HepG2 (cell line): Measurements from ENCODE around the gene KRABD2.

ENCODE experiments used
- ATAC-seq: fragments of 200-7000 bp; cut with Tn5 transposase; 3 replicates; pipeline ENCODE4 v1.9.1; 2020; ENCODE audit warnings: mild to moderate bottlenecking, moderate library complexity
- BruUV-seq: library from RNA; stranded (reverse); fragments of 400-500 nt; replicated peaks from 2 replicates; lab custom pipeline; 2021; lab: Mats Ljungman, UMichigan
- CTCF ChIA-PET: fragments of 300-600 bp; formaldehyde crosslinking; extraction: SDS; loops from one replicate; lab custom pipeline; 2021; ENCODE audit warnings: low total read pairs, inconsistent platforms, low intra/inter-chr PET ratio; lab: Yijun Ruan, JAX
- POLR2A ChIA-PET: fragments of 350-600 bp; sonication (Branson Sonifier 250); formaldehyde crosslinking; loops from one replicate; lab custom pipeline; 2020; ENCODE audit warnings: antibody characterized with exemption, inconsistent platforms; lab: Yijun Ruan, JAX
- DNase-seq: peaks from one replicate; pipeline ENCODE4 v3.0.0-alpha.2; 2015; ENCODE audit warnings: low spot score
- FAIRE-seq: peaks from 3 replicates; lab custom pipeline; 2011; peaks lifted over from hg19 to GRCh38; lab: Jason Lieb, UNC
- H2AFZ ChIP-seq: one replicate; pipeline ENCODE4 v1.6.1; 2011; ENCODE audit warnings: low read length, inconsistent platforms
- H3K27ac ChIP-seq: fragments of 300-600 bp; 3 replicates; pipeline ENCODE4 v1.8.0; 2011; ENCODE audit warnings: mixed run types, mild to moderate bottlenecking, mixed read lengths, low read length, inconsistent platforms; ENCODE audit not compliant: insufficient read depth; ENCODE audit errors: extremely low read length
- H3K27me3 ChIP-seq, 2 experiments: fragments of 200-600 bp in 1 of 2; 2 replicates in 1 of 2; 3 replicates in 1 of 2; pipeline versions ENCODE4 v1.6.0 to v1.8.0; 2011; ENCODE audit warnings: low read length in 2 of 2, mild to moderate bottlenecking in 2 of 2, moderate library complexity in 2 of 2, inconsistent platforms in 1 of 2; ENCODE audit not compliant: insufficient read depth in 2 of 2, control insufficient read depth in 1 of 2
- H3K36me3 ChIP-seq, 2 experiments: fragments of 200-600 bp in 1 of 2; replicated peaks in 1 of 2; 2 replicates in 1 of 2; 3 replicates in 1 of 2; pipeline versions ENCODE4 v1.5.1 to v1.8.0; 2011; ENCODE audit warnings: low read length in 2 of 2, inconsistent platforms in 1 of 2; ENCODE audit not compliant: insufficient read depth in 2 of 2, control insufficient read depth in 1 of 2
- H3K4me1 ChIP-seq: 2 replicates; pipeline ENCODE4 v1.5.1; 2012; ENCODE audit warnings: low read length, inconsistent platforms; ENCODE audit not compliant: insufficient read depth
- H3K4me2 ChIP-seq: 2 replicates; pipeline ENCODE4 v1.6.0; 2011; ENCODE audit warnings: low read depth, low read length, inconsistent platforms
- H3K4me3 ChIP-seq, 3 experiments: fragments of 200-600 bp in 1 of 3; sonication (generic), shearing (Covaris generic) in 1 of 3; replicated peaks in 1 of 3; 2 replicates each; pipeline ENCODE4 v1.5.1; 2011 to 2016; ENCODE audit warnings: low read length in 3 of 3, inconsistent platforms in 2 of 3, low read depth in 2 of 3, mild to moderate bottlenecking in 2 of 3, control low read depth in 1 of 3, mixed read lengths in 1 of 3; ENCODE audit not compliant: insufficient read depth in 1 of 3
- H3K79me2 ChIP-seq: one replicate; pipeline ENCODE4 v1.6.1; 2011; ENCODE audit warnings: low read length, inconsistent platforms; ENCODE audit not compliant: insufficient read depth
- H3K9ac ChIP-seq: 2 replicates; pipeline ENCODE4 v1.6.0; 2011; ENCODE audit warnings: mild to moderate bottlenecking, low read depth, low read length, inconsistent platforms; ENCODE audit not compliant: insufficient read depth
- H3K9me3 ChIP-seq: 2 replicates; pipeline ENCODE4 v1.5.1; 2012; ENCODE audit warnings: mild to moderate bottlenecking, low read length
- H4K20me1 ChIP-seq: 2 replicates; pipeline ENCODE4 v1.6.0; 2011; ENCODE audit warnings: inconsistent platforms, mild to moderate bottlenecking, low read length, moderate library complexity; ENCODE audit not compliant: insufficient read depth
- ATF7 ChIP-seq, 2 experiments: fragments of 450-650 bp in 1 of 2; sonication (generic) in 1 of 2; formaldehyde crosslinking in 1 of 2; IDR thresholded peaks; 2 replicates each; pipeline versions ENCODE4 v1.4.0 to v1.6.1; 2016 to 2020; ENCODE audit warnings: antibody characterized with exemption in 1 of 2, mild to moderate bottlenecking in 1 of 2, missing genetic modification reagents in 1 of 2
- BRF2 ChIP-seq: sonication (generic); formaldehyde crosslinking; IDR thresholded peaks from 2 replicates; pipeline ENCODE4 v1.8.1; 2022; ENCODE audit warnings: mild to moderate bottlenecking, missing genetic modification reagents
- CENPX ChIP-seq: sonication (generic); formaldehyde crosslinking; IDR thresholded peaks from 2 replicates; pipeline ENCODE4 v1.9.0; 2021; ENCODE audit warnings: mild to moderate bottlenecking, missing genetic modification reagents, moderate library complexity
- CREB1 ChIP-seq, 2 experiments: fragments of 450-650 bp in 1 of 2; IDR thresholded peaks; 2 replicates each; pipeline ENCODE4 v1.6.1; 2016 to 2017; ENCODE audit warnings: control low read depth in 1 of 2, mild to moderate bottlenecking in 1 of 2, missing compliant biosample characterization in 1 of 2, missing genetic modification characterization in 1 of 2
- HDAC1 ChIP-seq: sonication (generic); formaldehyde crosslinking; IDR thresholded peaks from 2 replicates; pipeline ENCODE4 v1.5.1; 2020; ENCODE audit warnings: mild to moderate bottlenecking, missing genetic modification reagents
- ZFP91 ChIP-seq: sonication (generic); formaldehyde crosslinking; IDR thresholded peaks from 2 replicates; pipeline ENCODE4 v1.9.0; 2022; ENCODE audit warnings: missing genetic modification reagents, mild to moderate bottlenecking, borderline replicate concordance
- WGBS: methylation state at CpG from one replicate; pipeline ENCODE4 v1.1.6; 2017; ENCODE audit warnings: low lambda C conversion rate; 5-methylcytosine and 5-hydroxymethylcytosine counted together
- in situ Hi-C: cut with HindIII; loops from 2 replicates; pipeline ENCODE4 v1.10.0; 2017; ENCODE audit warnings: low pct_unique_long_range_greater_than_20kb; ENCODE audit not compliant: extremely low pct_ligation_motif_present
- intact Hi-C: fragments of 100-400 bp; cut with micrococcal nuclease; formaldehyde crosslinking; loops from one replicate; pipeline ENCODE4 v1.10.0; 2022; ENCODE audit not compliant: unreplicated experiment

Gene KRABD2

GRCh38 chr17:8420041-8420934 lies 43.8 kb upstream of the KRABD2 start (continued):
- no peak for TF ChIP-seq CENPX (CRISPR knock-in tag)

- ChIA-PET CTCF (no interaction called here), POLR2A (interaction anchor here (1.2 to 2.4 kb wide), 3 partner anchors 16 to 562 kb away, joined by 3 to 42 read pairs (median 10); partner anchors contain the start of genes NAA38 and NDEL1)
- intact Hi-C loops (no loop called here), in situ Hi-C loops (no loop called here)
- Histone ChIP-seq H3K27ac (no peak overlapping the region), H3K9me3 (no peaks in the 10 kb centered on the region), H3K4me2 (no peak overlapping the region), H3K9ac (no peak overlapping the region), H3K4me3 (no peak overlapping the region), H2AFZ (no peak overlapping the region), H3K79me2 (no peaks in the 10 kb centered on the region), H3K4me1 (peaks cover 69% of the 10 kb centered on the region), H3K36me3 (no peaks in the 10 kb centered on the region), H4K20me1 (no peaks in the 10 kb centered on the region), H3K27me3 (no peaks in the 10 kb centered on the region)
- DNase-seq (no peak), FAIRE-seq (no peak), ATAC-seq (no peak)
- WGBS = 90% methylated on average over 1 of the region's 1 CpG
- no peak for TF ChIP-seq BRF2 (CRISPR knock-in tag)
- no peak for TF ChIP-seq HDAC1 (CRISPR knock-in tag)
- TF ChIP-seq ATF7 (IDR thresholded peaks at IDR 0.05) = peak; percentile 62
- TF ChIP-seq ATF7 (CRISPR knock-in tag; IDR thresholded peaks at IDR 0.05) = no peak
- TF ChIP-seq CREB1 (IDR thresholded peaks at IDR 0.05) = peak; percentile 25; the same call in 1 of the 2 replicates
- TF ChIP-seq CREB1 (CRISPR knock-in tag; IDR thresholded peaks at IDR 0.05) = no peak
- no peak for TF ChIP-seq ZFP91 (CRISPR knock-in tag)
- BruUV-seq = no TSS peak
These were observed 42.8 kb upstream of the KRABD2 start for GRCh38 chr17:8419305-8419704.
